GM21528 (cell line): Measurements from ENCODE around the gene PROKR1.

Experiments
- ATAC-seq: cut with Tn5 transposase; IDR thresholded peaks from one replicate; pipeline ENCODE4 v1.9.1; 2021; ENCODE audit warnings: mild to moderate bottlenecking, moderate library complexity; ENCODE audit not compliant: unreplicated experiment, low FRiP score

PROKR1 gene

GRCh38 chr2:68695971-68696370 lies 52.6 kb downstream of the PROKR1 start:
- ATAC-seq = no peak

GRCh38 chr2:68696554-68696953 lies 53.2 kb downstream of the PROKR1 start:
- ATAC-seq = no peak

GRCh38 chr2:68698567-68699377 lies 55.4 kb downstream of the PROKR1 start:
- no peak for ATAC-seq

- no peak for ATAC-seq
These were observed 57.2 kb downstream of the PROKR1 start for GRCh38 chr2:68700560-68700959.

- no peak for ATAC-seq
These were observed 63.3 kb downstream of the PROKR1 start for GRCh38 chr2:68706637-68707036.
